ENCODE results near the gene CERK.

Gene CERK

GRCh38 chr22:46703996-46704370, 34.1 kb downstream of the CERK start:
- no peak overlapping the region for H3K4me3 ChIP-seq (ENCODE audit: low read depth, low read length)

GRCh38 chr22:46703171-46703995, 34.7 kb downstream of the CERK start:
- no peak overlapping the region for H3K4me3 ChIP-seq (ENCODE audit: low read depth, low read length)

DNA sequence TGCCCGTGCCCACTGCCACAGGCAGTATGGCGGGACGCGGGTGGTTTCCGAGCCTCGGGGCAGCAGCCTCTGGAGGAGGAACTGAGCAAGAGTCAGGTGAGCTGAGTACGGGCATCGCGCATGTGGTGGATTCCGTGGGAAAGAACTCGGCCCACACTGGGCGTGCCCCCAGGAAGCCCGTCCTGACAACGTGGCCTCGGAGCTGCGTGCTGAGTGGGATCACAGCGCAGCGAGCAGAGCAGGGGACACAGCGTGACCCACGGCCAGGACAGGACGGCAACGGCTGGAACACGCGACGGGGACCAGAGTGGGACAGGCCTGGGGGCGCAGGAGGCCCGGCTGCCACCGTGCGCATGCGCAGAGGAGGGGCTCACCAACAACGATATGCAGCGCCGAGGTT, 36.8 kb downstream of the CERK start:
- no peak overlapping the region for H3K4me3 ChIP-seq (ENCODE audit: low read depth, low read length)

DNA sequence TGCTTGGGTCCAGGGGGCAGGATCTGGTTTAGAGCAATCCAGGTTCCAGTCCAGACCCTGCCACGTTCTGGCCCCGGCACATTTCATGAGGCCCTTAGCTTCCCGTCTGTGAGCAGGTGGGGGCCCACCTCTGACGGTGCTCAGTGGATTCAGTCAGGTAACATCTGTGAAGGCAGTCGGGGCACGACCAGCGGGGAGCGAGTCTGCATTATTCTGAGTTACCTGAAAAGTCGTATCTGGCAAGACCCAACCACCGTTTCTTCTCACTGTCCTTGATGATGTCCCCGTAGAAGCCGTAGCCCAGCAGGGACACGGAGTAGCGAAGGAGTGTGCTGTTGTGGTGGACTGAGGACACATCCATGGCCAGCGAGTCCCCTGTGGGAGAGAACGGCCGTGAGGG, 39.0 kb downstream of the CERK start:
- no peak overlapping the region for H3K4me3 ChIP-seq (ENCODE audit: low read depth, low read length)

- no peak overlapping the region for H3K4me3 ChIP-seq (ENCODE audit: low read depth, low read length)
These were observed 40.1 kb downstream of the CERK start for GRCh38 chr22:46697811-46698515.

DNA sequence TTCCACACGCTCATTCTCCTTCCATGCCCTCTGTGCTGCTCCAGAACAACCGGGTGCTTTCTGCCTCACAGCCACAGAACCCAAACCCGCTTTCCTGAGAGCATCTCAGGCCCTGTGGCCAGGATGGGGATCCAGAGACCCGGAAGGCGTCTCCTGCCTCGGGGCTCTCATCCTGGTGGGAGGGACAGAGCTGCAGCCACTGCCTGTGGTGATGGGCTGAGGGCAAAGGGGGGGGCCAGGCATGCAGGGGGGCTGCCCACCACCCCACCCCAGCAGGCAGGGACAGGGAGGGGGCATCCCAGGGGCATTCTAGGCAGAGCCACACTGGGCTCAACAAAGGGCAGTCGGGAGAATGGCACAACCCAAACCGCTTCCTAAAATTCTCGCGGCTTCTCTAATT, 41.4 kb downstream of the CERK start:
- H3K4me3 ChIP-seq (ENCODE audit: low read depth, low read length): no peak overlapping the region

GRCh38 chr22:46696229-46696518, 41.9 kb downstream of the CERK start:
- no peak overlapping the region for H3K4me3 ChIP-seq (ENCODE audit: low read depth, low read length)

GRCh38 chr22:46695346-46696228, 42.5 kb downstream of the CERK start:
- H3K4me3 ChIP-seq (ENCODE audit: low read depth, low read length): no peak overlapping the region

GRCh38 chr22:46694416-46695170, 43.5 kb downstream of the CERK start:
- no peak overlapping the region for H3K4me3 ChIP-seq (ENCODE audit: low read depth, low read length)

DNA sequence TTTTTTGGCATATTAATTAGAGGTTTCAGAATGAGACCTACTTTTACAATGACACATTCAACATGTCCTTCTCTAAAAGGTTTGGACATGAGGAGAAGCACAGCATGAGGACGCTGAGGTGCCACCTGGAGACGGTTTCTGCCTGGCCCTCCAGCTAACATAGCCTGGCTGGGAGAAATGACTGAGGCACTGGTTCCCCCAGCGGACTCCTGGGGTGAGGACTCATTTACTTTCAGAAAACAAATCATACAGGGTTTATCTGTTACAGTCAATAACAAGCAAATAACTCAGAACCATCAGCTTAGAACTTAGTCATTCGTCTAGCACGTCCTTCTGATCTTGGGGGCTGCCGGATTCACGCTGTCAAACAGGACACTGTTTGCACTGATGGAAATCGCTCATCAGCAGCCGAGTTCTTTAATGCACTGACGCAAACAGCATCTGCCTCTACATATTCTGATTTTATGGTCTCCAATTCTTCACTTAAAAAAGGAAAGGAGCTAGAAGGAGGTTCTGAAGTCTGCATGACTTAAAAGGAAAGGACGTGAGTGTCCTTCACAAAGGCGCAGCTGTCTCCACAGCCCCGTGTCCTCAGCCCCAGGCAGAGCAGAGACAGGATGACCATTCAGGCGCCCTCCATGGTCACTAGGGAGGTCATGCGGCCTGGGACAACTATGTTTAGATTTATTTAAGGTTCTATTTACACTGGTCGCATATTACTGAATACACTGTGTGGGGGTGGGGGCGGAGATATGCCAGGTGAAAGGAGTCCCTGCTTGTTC, 44.2 kb downstream of the CERK start:
- no peak overlapping the region for H3K4me3 ChIP-seq (ENCODE audit: low read depth, low read length)

DNA sequence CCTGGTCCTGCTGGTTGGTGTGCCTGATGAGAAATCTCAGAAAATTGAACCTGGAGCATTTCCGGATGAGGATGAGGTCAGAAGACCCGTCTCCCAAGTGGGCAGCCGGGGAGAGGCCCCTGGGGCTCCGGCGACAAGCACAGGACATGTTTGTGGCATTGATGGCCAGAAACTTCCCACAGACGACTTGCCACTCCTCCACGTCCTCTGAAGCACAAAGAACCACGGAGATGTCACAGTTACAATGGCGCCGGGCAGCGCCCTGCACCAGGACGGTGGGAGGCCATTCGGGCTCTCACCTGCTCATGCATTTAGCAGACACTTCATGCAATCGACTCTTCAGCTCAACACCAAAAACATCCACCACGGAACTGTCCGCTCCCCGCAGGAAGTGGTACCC, 46.5 kb downstream of the CERK start:
- H3K4me3 ChIP-seq (ENCODE audit: low read depth, low read length): no peak overlapping the region

- H3K4me3 ChIP-seq (ENCODE audit: low read depth, low read length): no peak overlapping the region
These were observed 47.9 kb downstream of the CERK start for GRCh38 chr22:46690146-46690545.

- H3K4me3 ChIP-seq (ENCODE audit: low read depth, low read length): no peak overlapping the region
These were observed 49.1 kb downstream of the CERK start for GRCh38 chr22:46688949-46689348.

- no peak overlapping the region for H3K4me3 ChIP-seq (ENCODE audit: low read depth, low read length)
These were observed 50.6 kb downstream of the CERK start for GRCh38 chr22:46687460-46687859.

DNA sequence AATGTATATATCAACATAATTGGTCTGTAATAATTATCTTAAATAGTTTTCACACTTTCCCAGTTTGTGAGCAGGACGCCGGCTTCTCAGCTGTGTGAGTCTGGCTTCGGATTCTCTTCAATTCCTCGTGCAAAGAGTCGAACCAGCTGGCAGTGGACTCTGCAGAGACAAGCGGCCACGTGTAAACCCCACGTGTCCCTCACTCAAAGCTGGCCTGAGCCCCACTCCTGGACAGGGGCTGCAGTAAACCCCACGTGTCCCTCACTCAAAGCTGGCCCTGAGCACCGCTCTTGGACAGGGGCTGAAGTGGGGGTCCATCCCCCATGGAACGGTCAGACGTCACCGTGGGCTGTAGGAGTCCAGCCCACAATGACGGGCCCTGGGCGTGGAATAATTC, 51.0 kb downstream of the CERK start:
- no peak overlapping the region for H3K4me3 ChIP-seq (ENCODE audit: low read depth, low read length)

DNA sequence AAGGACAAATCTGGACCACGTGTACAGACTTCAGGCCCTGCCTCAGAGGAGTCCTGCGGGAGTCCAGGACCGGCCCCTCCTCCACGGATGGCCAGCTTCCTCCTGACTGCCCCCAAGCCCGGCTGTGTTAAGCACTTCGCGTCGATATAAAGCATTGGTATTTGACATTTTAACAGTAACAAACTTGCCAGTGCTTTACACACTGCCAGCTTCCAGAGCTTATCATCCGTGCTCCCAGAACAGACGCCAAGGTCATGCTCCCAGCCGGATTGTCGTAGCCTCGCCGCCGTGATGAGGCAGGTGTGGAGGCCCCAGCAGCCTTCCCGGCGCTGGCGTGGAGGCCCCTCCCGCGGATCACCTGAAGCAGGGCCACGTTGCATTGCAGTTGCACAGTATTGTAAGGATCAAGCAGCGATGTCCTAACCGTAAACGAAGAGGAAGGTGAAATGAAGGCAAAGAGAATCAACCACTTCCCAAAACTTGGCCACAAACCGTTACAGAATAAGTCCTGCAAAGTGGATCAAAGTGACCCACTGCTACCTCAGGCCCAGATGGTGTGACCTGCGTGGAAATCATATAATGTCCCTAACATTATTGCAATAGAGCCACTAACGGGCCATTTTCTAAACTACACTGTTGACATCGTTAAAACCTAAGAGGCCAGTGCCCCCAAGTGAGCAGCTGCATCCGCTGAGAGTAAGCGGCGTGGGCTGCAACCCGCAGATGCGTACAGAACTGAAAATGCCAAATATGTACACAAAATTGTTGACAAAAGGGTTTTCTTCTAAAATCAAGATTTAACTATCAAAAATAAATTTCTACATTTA, 51.6 kb downstream of the CERK start:
- H3K4me3 ChIP-seq (ENCODE audit: low read depth, low read length): no peak overlapping the region

GRCh38 chr22:46684706-46685105, 53.3 kb downstream of the CERK start:
- no peak overlapping the region for H3K4me3 ChIP-seq (ENCODE audit: low read depth, low read length)

DNA sequence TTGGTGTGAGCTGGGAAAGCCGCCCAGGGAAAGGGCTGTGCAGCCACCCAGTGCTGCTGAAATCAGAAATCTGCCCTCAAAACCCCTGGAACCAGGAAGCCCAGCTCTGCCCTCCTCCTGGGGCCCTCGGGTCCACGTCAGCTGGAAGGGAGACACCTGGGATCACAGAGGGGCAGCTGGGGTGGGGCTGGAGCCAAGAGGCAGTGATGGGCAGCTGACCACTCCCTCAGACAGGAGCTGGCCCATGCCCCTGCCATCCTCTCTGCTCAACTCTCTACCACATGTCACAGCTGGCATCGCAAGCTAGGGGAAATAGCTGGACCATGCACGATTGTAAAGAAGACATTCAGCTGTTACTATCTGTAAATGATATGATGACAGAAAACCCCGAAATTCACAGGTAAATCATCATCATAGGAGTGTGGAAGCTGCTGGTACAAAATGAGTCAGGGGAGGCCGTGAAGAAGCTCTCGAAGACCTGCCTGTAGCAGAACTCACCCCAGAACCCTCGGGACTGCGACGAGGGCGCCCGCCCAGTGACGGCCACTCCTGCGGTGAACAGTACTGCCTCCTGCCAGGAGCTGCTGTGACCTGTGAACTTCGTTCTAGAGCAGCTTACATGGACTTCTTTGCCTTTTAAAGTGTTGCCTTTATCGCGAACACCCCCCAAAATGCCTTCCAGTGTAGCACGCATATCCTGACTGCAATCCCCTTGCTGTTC, 55.9 kb downstream of the CERK start:
- no peak overlapping the region for H3K4me3 ChIP-seq (ENCODE audit: low read depth, low read length)

DNA sequence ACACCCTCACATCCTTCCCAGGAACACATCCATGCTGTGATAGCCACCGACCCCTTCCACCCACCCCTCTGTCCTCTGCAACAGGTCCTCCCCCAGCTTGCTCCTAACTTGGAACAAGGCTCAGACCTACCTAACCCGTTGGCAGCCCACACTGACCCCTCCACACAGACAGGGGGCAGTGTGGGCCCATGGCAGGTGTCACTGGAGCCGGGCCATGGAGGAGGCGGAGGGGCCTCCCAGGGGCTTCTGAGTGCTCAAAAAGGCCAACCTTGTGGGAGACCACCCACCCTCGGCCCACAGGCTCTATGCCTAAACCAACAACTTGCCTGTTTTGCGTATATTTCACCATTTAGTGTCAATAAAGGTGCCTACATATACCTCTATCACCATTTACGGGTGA, 57.0 kb downstream of the CERK start:
- no peak overlapping the region for H3K4me3 ChIP-seq (ENCODE audit: low read depth, low read length)

Measured in iPS-11a (cell line).